Measurements from ENCODE around the gene DPP7.
A peak's percentile ranks its signal among the peaks of the same experiment; 100 is the strongest.

The DPP7 gene

GRCh38 chr9:137099231-137099630 is 15.3 kb downstream of the DPP7 start:
- H3K27ac Mint-ChIP-seq: no peak overlapping the region
- H3K9me3 Mint-ChIP-seq: peaks cover 5% of the 10 kb centered on the region
- H3K36me3 Mint-ChIP-seq (ENCODE audit: low read depth): peaks cover 31% of the 10 kb centered on the region
- H3K4me3 Mint-ChIP-seq: no peak overlapping the region
- DNase-seq: no peak
- H3K27me3 Mint-ChIP-seq: no peaks in the 10 kb centered on the region
- peaks cover 26% of the 10 kb centered on the region for H3K4me1 Mint-ChIP-seq (ENCODE audit: low read depth)

- no peak overlapping the region for H3K27ac Mint-ChIP-seq
- H3K4me3 Mint-ChIP-seq: no peak overlapping the region
- DNase-seq: no peak
- H3K27me3 Mint-ChIP-seq: no peaks in the 10 kb centered on the region
- no peaks in the 10 kb centered on the region for H3K9me3 Mint-ChIP-seq
- peaks cover 35% of the 10 kb centered on the region for H3K36me3 Mint-ChIP-seq (ENCODE audit: low read depth)
- peaks cover 28% of the 10 kb centered on the region for H3K4me1 Mint-ChIP-seq (ENCODE audit: low read depth)
Measured at GRCh38 chr9:137097761-137098462, 16.6 kb downstream of the DPP7 start.

GRCh38 chr9:137096785-137097546 is 17.6 kb downstream of the DPP7 start:
- Mint-ChIP-seq H3K36me3 (ENCODE audit: low read depth) (peaks cover 43% of the 10 kb centered on the region), H3K27me3 (no peaks in the 10 kb centered on the region), H3K4me3 (peak overlapping the region; percentile 79), H3K9me3 (no peaks in the 10 kb centered on the region), H3K4me1 (ENCODE audit: low read depth) (peaks cover 28% of the 10 kb centered on the region), H3K27ac (peak overlapping the region; percentile 97)
- DNase-seq: no peak

- H3K36me3 Mint-ChIP-seq (ENCODE audit: low read depth): peaks cover 51% of the 10 kb centered on the region
- no peaks in the 10 kb centered on the region for H3K9me3 Mint-ChIP-seq
Measured at GRCh38 chr9:137095664-137096517, 18.6 kb downstream of the DPP7 start.

GRCh38 chr9:137089232-137089947 is 25.1 kb downstream of the DPP7 start:
- peaks cover 38% of the 10 kb centered on the region for H3K4me1 Mint-ChIP-seq (ENCODE audit: low read depth)
- H3K9me3 Mint-ChIP-seq: no peaks in the 10 kb centered on the region
- no peaks in the 10 kb centered on the region for H3K27me3 Mint-ChIP-seq
- peaks cover 56% of the 10 kb centered on the region for H3K36me3 Mint-ChIP-seq (ENCODE audit: low read depth)
- no peak for DNase-seq
- peak overlapping the region; percentile 92 for H3K27ac Mint-ChIP-seq
- H3K4me3 Mint-ChIP-seq: no peak overlapping the region

More at GRCh38 chr9:137095664-137096517, 18.6 kb downstream of the DPP7 start:
- Mint-ChIP-seq H3K27ac (peak overlapping the region; percentile 97), H3K27me3 (no peaks in the 10 kb centered on the region), H3K4me1 (ENCODE audit: low read depth) (peaks cover 28% of the 10 kb centered on the region), H3K4me3 (peak overlapping the region; percentile 79)
- peak; percentile 87 for DNase-seq

GRCh38 chr9:137088121-137088520 is 26.4 kb downstream of the DPP7 start:
- no peak for DNase-seq
- H3K27ac Mint-ChIP-seq: peak overlapping the region; percentile 92
- peaks cover 60% of the 10 kb centered on the region for H3K36me3 Mint-ChIP-seq (ENCODE audit: low read depth)

GRCh38 chr9:137087409-137087925 is 27.1 kb downstream of the DPP7 start:
- Mint-ChIP-seq H3K4me3 (peak overlapping the region; percentile 87), H3K36me3 (ENCODE audit: low read depth) (peaks cover 58% of the 10 kb centered on the region), H3K27me3 (no peaks in the 10 kb centered on the region), H3K4me1 (ENCODE audit: low read depth) (peaks cover 44% of the 10 kb centered on the region), H3K9me3 (no peaks in the 10 kb centered on the region), H3K27ac (peak overlapping the region; percentile 92)
- DNase-seq: no peak

More at GRCh38 chr9:137088121-137088520, 26.4 kb downstream of the DPP7 start:
- H3K9me3 Mint-ChIP-seq: no peaks in the 10 kb centered on the region
- H3K27me3 Mint-ChIP-seq: no peaks in the 10 kb centered on the region
- peaks cover 44% of the 10 kb centered on the region for H3K4me1 Mint-ChIP-seq (ENCODE audit: low read depth)
- H3K4me3 Mint-ChIP-seq: peak overlapping the region; percentile 87

GRCh38 chr9:137086531-137087408 is 27.8 kb downstream of the DPP7 start, which contains the start of gene MAN1B1:
Gene MAN1B1 (plus strand): TSS chr9:137086985. CDS start chr9:137087000, 15 bp downstream.
- H3K27me3 Mint-ChIP-seq: no peaks in the 10 kb centered on the region
- H3K27ac Mint-ChIP-seq: peak within 1 kb of the TSS; percentile 97
- H3K4me1 Mint-ChIP-seq (ENCODE audit: low read depth): peaks cover 44% of the 10 kb centered on the region
- peak within 1 kb of the TSS; percentile 87 for H3K4me3 Mint-ChIP-seq
- peak; percentile 99 for DNase-seq
- H3K9me3 Mint-ChIP-seq: no peaks in the 10 kb centered on the region
- H3K36me3 Mint-ChIP-seq (ENCODE audit: low read depth): peaks cover 59% of the 10 kb centered on the region

- DNase-seq: peak; percentile 75
- peaks cover 44% of the 10 kb centered on the region for H3K4me1 Mint-ChIP-seq (ENCODE audit: low read depth)
- H3K36me3 Mint-ChIP-seq (ENCODE audit: low read depth): peaks cover 56% of the 10 kb centered on the region
- H3K4me3 Mint-ChIP-seq: peak overlapping the region; percentile 87
- H3K27ac Mint-ChIP-seq: peak overlapping the region; percentile 97
- H3K27me3 Mint-ChIP-seq: no peaks in the 10 kb centered on the region
- H3K9me3 Mint-ChIP-seq: no peaks in the 10 kb centered on the region
Measured at GRCh38 chr9:137085920-137086530, 28.5 kb downstream of the DPP7 start.

- Mint-ChIP-seq H3K27ac (no peak overlapping the region), H3K36me3 (ENCODE audit: low read depth) (peaks cover 51% of the 10 kb centered on the region), H3K4me3 (no peak overlapping the region), H3K27me3 (no peaks in the 10 kb centered on the region), H3K9me3 (no peaks in the 10 kb centered on the region), H3K4me1 (ENCODE audit: low read depth) (peaks cover 43% of the 10 kb centered on the region)
- DNase-seq: no peak
Measured at GRCh38 chr9:137084526-137084925, 30.0 kb downstream of the DPP7 start.

- DNase-seq: no peak
- Mint-ChIP-seq H3K9me3 (no peaks in the 10 kb centered on the region), H3K36me3 (ENCODE audit: low read depth) (peaks cover 45% of the 10 kb centered on the region), H3K27me3 (no peaks in the 10 kb centered on the region), H3K4me1 (ENCODE audit: low read depth) (peaks cover 33% of the 10 kb centered on the region), H3K4me3 (no peak overlapping the region), H3K27ac (peak overlapping the region; percentile 59)
Measured at GRCh38 chr9:137083394-137084004, 31.0 kb downstream of the DPP7 start.

GRCh38 chr9:137082925-137083290 is 31.6 kb downstream of the DPP7 start:
- no peak for DNase-seq
- H3K4me1 Mint-ChIP-seq (ENCODE audit: low read depth): peaks cover 30% of the 10 kb centered on the region

More at GRCh38 chr9:137082925-137083290, 31.6 kb downstream of the DPP7 start:
- H3K9me3 Mint-ChIP-seq: no peaks in the 10 kb centered on the region
- H3K4me3 Mint-ChIP-seq: no peak overlapping the region
- peaks cover 43% of the 10 kb centered on the region for H3K36me3 Mint-ChIP-seq (ENCODE audit: low read depth)
- H3K27me3 Mint-ChIP-seq: no peaks in the 10 kb centered on the region
- no peak overlapping the region for H3K27ac Mint-ChIP-seq
